ENCODE data around the gene IRF3.

IRF3 gene

GRCh38 chr19:49687150-49687549, 21.5 kb upstream of the IRF3 start:
- DNase-seq: no peak

- DNase-seq: no peak
Observed at GRCh38 chr19:49686503-49687088, 20.9 kb upstream of the IRF3 start.

DNA sequence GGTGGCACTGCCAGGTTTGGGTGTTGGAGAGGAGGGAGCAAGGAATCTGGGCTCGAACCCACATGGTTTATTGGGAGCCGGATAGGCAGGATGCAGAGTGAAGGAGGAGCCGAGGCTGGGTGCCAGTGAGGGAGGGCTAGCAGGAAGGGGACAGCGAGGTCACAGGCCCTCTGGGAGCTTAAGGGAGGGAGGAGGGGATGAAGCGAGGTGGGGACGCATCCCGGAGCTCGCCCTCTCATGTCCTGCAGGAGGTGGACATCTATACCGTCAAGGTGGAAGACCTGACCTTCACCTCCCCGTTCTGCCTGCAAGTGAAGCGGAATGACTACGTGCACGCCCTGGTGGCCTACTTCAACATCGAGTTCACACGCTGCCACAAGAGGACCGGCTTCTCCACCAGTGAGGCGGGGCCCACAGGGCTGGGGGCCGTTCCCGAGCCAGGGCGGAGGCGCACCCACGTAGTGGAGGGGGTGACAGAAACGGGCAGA, 20.2 kb upstream of the IRF3 start:
- no peak for DNase-seq

DNA sequence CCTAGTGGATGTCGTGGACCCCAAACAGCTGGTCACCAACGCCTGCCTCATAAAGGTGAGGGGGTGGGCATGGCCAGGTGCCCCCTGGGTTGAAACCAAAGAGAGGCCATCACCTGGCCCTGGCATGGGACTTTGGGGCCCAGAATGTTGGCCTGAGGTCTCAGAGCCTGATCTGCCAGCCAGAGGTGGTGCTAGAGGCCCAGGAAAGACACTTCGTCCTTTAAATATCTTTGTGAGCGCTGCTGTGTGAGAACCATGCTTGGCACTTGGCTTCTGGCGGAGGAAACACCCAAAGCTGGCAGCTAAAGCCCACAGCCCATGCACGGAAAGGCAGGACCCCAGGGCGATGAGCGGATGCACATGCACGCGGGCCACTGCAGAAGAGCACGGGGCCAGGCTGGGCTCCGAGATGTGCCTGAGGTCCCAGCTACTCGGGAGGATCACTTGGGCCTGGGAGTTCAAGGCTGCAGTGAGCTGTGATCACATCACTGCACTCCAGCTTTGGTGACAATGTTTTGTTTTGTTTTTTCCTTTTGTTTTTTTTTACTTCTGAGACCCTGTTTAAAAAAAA, 19.4 kb upstream of the IRF3 start:
- no peak for DNase-seq

DNA sequence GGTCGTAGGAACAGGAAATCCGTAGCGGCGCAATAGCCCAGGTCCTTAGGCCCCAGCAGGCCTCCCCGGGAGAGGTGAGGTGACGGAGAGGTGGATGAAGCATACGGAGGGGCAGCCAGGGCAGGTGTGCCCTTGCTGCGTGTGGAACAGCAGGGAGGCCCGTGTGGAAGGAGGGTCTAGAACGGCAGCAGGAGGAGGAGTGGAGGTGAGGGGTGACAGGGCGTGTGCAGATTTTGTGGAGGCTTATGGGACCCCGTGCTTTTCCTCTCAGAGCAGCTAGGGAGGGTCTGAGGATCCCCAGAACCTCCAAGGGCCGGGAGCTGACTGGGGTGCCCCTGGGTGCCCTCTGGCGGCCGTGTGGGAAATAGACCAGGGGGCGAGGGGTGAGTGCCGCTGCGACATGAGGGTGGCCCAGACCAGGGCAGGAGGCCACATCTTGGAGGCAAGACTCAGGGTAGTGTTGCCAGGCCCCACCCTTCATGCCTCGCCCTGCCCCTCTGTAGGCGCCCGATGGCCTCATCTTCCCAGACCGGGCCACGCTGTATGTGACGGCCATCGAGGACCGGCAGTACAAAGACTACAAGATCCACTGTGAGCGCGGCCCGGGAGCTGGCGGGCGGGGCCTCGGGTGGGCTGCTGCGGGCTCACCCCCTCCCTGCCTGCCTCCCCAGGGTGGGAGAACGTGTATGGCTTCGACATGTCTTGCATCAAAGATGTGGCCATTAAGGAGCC, 18.8 kb upstream of the IRF3 start:
- no peak for DNase-seq

DNA sequence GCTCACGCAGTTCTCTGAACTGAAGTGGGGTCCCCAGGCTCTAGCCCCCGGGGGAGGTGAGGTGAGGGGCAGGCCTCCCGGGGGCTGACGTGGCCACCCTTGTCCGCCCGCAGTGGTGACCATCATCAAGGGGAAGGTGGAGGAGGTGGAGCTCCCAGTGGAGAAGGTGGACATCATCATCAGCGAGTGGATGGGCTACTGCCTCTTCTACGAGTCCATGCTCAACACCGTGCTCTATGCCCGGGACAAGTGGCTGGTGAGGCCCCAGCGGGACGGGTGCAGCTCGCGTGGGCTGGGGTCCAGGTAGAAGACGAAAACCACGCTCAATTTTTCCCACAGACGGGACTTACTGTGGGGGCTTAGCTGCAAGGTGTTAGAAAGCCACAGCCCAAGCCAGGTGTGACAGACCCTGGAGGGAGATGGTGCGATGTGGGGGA, 18.2 kb upstream of the IRF3 start:
- no peak for DNase-seq

DNA sequence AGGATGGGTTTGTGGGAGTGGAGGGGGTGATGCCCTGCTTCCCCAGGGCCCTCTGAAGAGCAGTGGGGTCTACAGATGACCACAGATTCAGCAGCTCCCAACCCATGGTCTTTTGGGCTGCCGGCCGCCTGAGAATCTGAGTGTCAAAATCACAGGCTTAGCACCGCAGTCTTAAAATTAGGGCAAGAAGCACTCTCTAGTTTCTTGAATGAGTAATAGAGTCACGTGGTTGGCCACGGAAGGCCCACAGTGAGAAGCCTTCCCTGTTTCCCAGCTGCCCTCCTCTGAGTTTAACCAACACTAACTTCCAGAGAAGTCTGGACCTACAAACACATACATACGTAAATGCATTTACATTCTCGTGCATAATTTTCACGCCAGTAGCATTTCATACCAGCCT, 16.6 kb upstream of the IRF3 start:
- no peak for DNase-seq

GRCh38 chr19:49681830-49682229, 16.2 kb upstream of the IRF3 start:
- DNase-seq: no peak

DNA sequence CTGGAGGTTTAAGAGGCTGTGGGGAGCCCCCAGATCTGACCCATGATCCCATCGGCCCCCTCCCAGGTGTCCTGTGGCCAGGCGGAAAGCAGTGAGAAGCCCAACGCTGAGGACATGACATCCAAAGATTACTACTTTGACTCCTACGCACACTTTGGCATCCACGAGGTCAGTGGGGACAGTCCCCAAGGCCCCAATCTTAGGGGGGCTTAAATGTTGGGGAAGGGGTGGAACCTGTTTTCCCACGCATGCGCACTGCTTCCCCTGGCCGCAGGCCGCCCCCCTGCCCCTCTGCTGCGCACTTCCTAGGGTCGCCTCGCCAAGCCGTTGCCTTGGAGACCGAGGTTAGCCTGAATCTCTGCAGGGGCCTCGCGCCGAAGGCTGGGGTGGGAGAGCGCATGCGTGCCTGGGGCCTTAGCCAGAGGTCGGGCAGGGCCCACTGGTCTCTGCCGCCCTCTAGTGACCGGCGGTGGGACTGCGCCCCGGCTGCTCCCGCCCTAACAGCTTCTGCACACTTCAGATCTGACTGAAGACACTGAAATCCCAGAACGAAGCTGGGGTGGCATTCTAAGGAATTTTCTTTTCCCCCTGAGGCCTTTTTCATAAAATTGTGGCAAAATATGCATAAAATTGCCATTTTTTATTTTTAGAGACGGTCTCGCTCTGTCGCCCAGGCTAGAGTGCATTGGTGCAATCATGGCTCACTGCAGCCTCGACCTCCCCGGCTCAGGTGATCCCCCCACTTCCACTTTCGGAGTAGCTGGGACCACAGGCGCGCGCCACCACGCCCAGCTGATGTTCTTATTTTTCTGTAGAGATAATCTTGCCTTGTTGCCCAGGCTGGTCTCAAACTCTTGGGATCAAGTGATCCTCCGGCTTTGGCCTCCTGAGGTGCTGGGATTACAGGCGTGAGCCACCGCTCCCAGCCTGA, 15.0 kb upstream of the IRF3 start:
- DNase-seq: peak; percentile 100

DNA sequence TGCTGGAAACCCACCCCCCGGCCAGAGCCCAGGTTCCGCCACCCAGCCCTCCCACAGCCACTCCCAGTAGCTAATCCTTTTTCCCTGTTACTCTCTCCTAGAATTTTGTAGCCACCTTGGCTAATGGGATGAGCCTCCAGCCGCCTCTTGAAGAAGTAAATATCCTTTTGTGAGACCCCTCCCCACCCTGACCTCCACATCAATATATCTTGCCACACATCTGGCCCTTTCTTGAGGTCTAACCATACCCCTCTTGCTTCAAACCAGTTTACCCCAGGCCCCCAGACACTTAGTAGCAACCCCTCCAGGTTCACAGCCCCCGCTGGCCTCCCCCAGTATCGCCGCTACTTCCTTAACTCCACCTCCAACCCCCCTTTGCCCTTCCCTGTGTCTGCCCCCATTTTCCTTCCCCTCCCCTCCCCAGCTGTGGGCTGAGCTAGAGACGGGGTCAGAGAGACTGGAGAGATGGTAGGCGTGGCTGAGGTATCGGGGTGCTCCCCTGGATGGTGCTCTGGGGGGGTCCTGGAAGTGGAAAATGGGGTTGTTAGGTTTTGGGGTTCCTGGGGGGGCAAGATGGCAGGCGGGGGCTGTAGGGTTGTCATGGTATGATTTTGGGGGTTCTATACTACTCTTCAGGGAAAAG, 14.2 kb upstream of the IRF3 start:
- DNase-seq: no peak

- no peak for DNase-seq
Observed at GRCh38 chr19:49678985-49679770, 13.5 kb upstream of the IRF3 start.

DNA sequence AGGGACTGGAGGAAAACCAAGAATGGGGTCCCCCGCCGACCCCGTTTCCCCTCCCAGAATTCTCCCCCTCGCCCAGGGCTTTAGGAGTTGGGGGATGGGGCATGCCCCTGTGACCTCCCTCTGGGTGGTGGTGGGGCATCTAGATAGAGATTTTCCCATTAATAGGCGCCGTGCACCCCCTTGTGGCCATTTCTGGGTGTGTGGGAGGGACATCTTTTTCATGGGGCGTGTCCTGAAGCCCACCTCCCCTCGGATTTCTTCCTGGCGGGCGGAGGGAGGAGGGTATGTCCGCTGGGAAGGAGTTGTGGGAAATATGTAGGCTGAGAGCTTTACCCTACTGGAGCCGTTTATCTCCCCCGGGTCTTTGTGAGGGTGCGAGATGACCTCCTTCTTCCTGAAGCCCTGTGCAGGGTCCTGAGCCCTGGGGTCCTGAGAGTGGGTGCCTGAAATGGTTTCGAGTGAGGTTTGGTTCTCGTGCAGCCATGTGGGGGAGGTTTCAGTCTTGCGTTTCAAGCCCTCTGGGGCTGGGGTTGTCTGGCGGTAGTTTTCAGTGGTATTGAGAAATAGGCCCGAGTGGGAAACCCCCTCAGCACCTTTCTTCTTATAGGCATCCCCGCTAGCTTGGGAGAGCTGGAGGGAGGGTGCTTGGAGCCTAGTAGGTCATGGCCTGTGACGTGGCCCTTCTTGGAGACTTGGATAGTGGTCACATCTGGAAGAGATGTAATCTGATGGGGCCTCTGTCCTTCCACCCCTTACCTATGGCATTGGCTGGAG, 12.4 kb upstream of the IRF3 start:
- peak; percentile 89 for DNase-seq

- peak; percentile 79 for DNase-seq
Observed at GRCh38 chr19:49677231-49677900, 11.7 kb upstream of the IRF3 start, which contains the start of gene PRMT1. TSS of gene PRMT1 (plus strand) at chr19:49677271. CDS start at chr19:49677281, 10 bp downstream.

GRCh38 chr19:49676784-49677230, 11.2 kb upstream of the IRF3 start:
- peak; percentile 97 for DNase-seq

GRCh38 chr19:49676136-49676783, 10.6 kb upstream of the IRF3 start:
- DNase-seq: peak; percentile 72

DNA sequence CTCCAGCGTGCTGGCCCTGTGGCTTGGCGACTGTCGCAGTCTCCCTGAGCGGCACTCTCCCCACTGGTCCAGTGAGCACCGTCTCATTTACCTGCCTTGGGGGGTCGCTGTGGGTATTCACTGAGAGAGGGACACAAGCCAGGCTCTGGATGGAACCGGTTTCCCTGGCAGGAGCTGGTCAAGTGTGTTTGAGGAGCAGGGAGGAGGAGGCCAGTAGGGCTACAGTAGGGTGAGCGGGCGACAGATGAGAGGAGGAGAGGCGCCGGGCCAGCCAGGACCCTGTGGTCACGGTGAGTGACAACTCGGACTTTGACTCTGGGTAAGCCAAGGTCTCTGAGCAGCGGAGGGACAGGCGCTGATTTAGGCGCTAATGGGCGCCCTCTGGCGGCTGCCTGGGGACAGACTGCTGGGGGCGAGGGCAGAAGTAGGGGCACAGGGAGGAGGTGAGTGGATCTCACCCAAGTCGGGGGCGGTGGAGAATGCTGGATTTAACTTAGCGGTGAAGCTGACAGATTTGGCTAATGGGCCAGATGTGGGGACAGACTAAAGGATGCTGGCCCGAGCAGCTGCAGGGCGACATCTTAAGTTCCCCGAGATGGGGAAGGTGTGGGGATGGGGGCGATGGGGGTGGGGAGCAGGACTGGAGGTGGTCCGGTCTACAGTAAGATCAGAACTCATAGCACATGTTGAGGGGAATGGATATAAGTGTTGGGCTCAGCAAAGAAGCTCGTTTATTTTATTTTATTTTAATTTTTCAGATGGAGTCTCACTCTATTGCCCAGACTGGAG, 6.7 kb upstream of the IRF3 start:
- DNase-seq: peak; percentile 90

- no peak for DNase-seq
Observed at GRCh38 chr19:49669516-49669915, 3.9 kb upstream of the IRF3 start.

DNA sequence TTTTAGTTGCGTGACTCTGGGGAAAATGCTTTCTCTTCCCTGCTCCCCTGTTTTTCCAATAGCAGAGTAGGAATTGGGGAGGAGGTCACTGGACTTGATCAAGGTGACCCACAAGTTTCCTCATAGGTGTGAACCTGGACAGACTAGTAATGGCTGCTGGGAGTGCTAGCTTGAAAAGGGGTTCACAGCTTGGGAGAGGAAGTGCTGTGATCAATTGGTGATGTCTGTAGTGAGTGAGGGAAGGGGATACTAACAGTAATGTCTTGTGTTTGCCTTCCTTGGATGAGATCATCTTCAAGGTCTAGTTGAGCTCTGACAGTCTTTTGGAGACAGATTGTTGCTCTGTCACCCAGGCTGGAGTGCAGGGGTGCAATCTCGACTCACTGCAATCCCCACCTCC, 1.8 kb upstream of the IRF3 start:
- DNase-seq: no peak

DNA sequence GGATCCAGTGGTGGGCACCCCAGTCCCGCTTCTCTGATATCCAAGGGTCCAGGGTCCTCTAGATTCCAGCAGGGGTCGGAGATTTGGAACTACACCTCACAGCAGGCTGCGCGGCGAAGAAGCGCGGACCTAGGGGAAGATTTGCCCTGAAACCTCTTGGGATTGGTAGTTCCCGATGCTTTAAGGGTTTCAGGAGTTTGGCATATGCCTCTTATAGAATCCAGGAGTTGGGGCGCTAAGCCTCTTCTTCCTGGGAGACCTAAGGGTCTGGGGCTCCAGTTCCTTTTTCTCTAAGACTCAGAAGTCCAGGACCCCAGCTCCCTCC, 425 bp upstream of the IRF3 start:
- no peak for DNase-seq
